Endodermal cell (in vitro differentiated cells): ENCODE measurements around the gene CCNDBP1. TPM values are rescaled to one million over a fixed set of nuclear protein-coding genes. Genes with fewer than 3 reads are reported as not detected.
"Not testable (repeated sequence)": the region's sequence is repeated elsewhere in the genome, so short reads cannot be mapped to it uniquely, and the experiment has no call there.

Source experiments
- DNase-seq: peaks from one replicate; pipeline ENCODE4 v3.0.0-alpha.2; 2017
- H3K27ac ChIP-seq: 2 replicates; pipeline ENCODE4 v1.5.1; 2013; ENCODE audit warnings: mild to moderate bottlenecking, low read depth, low read length, moderate library complexity
- H3K27me3 ChIP-seq: 2 replicates; pipeline ENCODE4 v1.6.1; 2013; ENCODE audit warnings: mild to moderate bottlenecking, low read length, moderate library complexity; ENCODE audit not compliant: insufficient read depth, control insufficient read depth, poor library complexity, severe bottlenecking
- H3K36me3 ChIP-seq: 2 replicates; pipeline ENCODE4 v1.7.0; 2013; ENCODE audit warnings: mild to moderate bottlenecking, low read length, moderate library complexity; ENCODE audit not compliant: control insufficient read depth, insufficient read depth
- H3K4me1 ChIP-seq: one replicate; pipeline ENCODE4 v1.7.0; 2013; ENCODE audit warnings: low read length; ENCODE audit not compliant: control insufficient read depth, insufficient read depth
- H3K4me3 ChIP-seq: 2 replicates; pipeline ENCODE4 v1.5.1; 2013; ENCODE audit warnings: mild to moderate bottlenecking, low read length, moderate library complexity
- H3K9ac ChIP-seq: 2 replicates; pipeline ENCODE4 v1.6.1; 2013; ENCODE audit warnings: mild to moderate bottlenecking, low read length, moderate library complexity; ENCODE audit not compliant: poor library complexity, severe bottlenecking; ENCODE audit errors: extremely low read depth
- H3K9me3 ChIP-seq: 2 replicates; pipeline ENCODE4 v1.6.1; 2013; ENCODE audit warnings: mild to moderate bottlenecking, low read length, moderate library complexity; ENCODE audit not compliant: control insufficient read depth
- H3K27ac Mint-ChIP-seq: 2 replicates; pipeline ENCODE4 v1.8.0; 2020; ENCODE audit warnings: mixed read lengths
- H3K27me3 Mint-ChIP-seq: 2 replicates; pipeline ENCODE4 v1.8.0; 2021; ENCODE audit warnings: mild to moderate bottlenecking, mixed read lengths; ENCODE audit not compliant: insufficient read depth
- H3K36me3 Mint-ChIP-seq: 2 replicates; pipeline ENCODE4 v1.8.0; 2020; ENCODE audit warnings: low read depth, mixed read lengths
- H3K4me1 Mint-ChIP-seq: 2 replicates; pipeline ENCODE4 v1.8.0; 2020; ENCODE audit warnings: mixed read lengths
- H3K4me3 Mint-ChIP-seq: 2 replicates; pipeline ENCODE4 v1.8.0; 2020; ENCODE audit warnings: mild to moderate bottlenecking, moderate library complexity, mixed read lengths
- H3K9me3 Mint-ChIP-seq: 2 replicates; pipeline ENCODE4 v1.8.0; 2020; ENCODE audit warnings: mild to moderate bottlenecking, mixed read lengths
- CTCF ChIP-seq: fragments of 200-600 bp; sonication (generic); conservative IDR thresholded peaks from 2 replicates; pipeline ENCODE4 v1.5.0; 2021; ENCODE audit warnings: antibody characterized with exemption, mild to moderate bottlenecking
- WGBS, 2 experiments: methylation state at CpG; one replicate each; pipeline versions ENCODE4 v1.1.5 to v1.1.7; 2013; ENCODE audit warnings: missing lambda C conversion rate in 2 of 2, mixed read lengths in 1 of 2; ENCODE audit not compliant: insufficient coverage in 1 of 2, insufficient read length in 1 of 2; 5-methylcytosine and 5-hydroxymethylcytosine counted together
- total RNA-seq, 2 donors: library from RNA; stranded (reverse); fragmentation: NEBNext Ultra II Directional in 1 of 2; extraction: Animal tissue kit (Norgen Biotek cat#: 25700) in 1 of 2; gene quantifications; 2 replicates in 1 of 2; 3 replicates in 1 of 2; pipeline ENCODE4 v1.2.1, GENCODE V29; 2021

The CCNDBP1 gene
- total RNA-seq, 2 donors from 2014 or later: 25.7 to 43.5 TPM

GRCh38 chr15:43220991-43221403 is 35.8 kb downstream of the CCNDBP1 start, which contains the start of gene EPB42:
Gene EPB42, minus strand, starts transcription at chr15:43221018. Its CDS starts 193 bp downstream, at chr15:43220825.
- H3K9me3 ChIP-seq: no peaks in the 10 kb centered on the region
- no peak within 1 kb of the TSS for H3K27ac ChIP-seq
- no peaks in the 10 kb centered on the region for H3K36me3 Mint-ChIP-seq
- no peaks in the 10 kb centered on the region for H3K36me3 ChIP-seq
- no peaks in the 10 kb centered on the region for H3K9me3 Mint-ChIP-seq
- peaks cover 5% of the 10 kb centered on the region for H3K4me1 Mint-ChIP-seq
- 84 to 86% methylated on average over 3 of the region's 3 CpGs for WGBS, 2 experiments
- DNase-seq: no peak
- TF ChIP-seq CTCF: no peak
- peaks cover 3% of the 10 kb centered on the region for H3K27me3 Mint-ChIP-seq
- no peaks in the 10 kb centered on the region for H3K27me3 ChIP-seq
- H3K9ac ChIP-seq: no peak within 1 kb of the TSS
- no peak within 1 kb of the TSS for H3K4me3 Mint-ChIP-seq
- H3K4me1 ChIP-seq: no peaks in the 10 kb centered on the region
- H3K27ac Mint-ChIP-seq: no peak within 1 kb of the TSS
- H3K4me3 ChIP-seq: no peak within 1 kb of the TSS

- Mint-ChIP-seq H3K27me3 (peaks cover 3% of the 10 kb centered on the region), H3K4me3 (no peak overlapping the region), H3K9me3 (no peaks in the 10 kb centered on the region), H3K36me3 (no peaks in the 10 kb centered on the region), H3K4me1 (peaks cover 5% of the 10 kb centered on the region), H3K27ac (no peak overlapping the region)
- no peak for TF ChIP-seq CTCF
- H3K9ac ChIP-seq: no peak overlapping the region
- no peaks in the 10 kb centered on the region for H3K36me3 ChIP-seq
- H3K9me3 ChIP-seq: no peaks in the 10 kb centered on the region
- H3K4me1 ChIP-seq: no peaks in the 10 kb centered on the region
- 100% methylated on average over 1 of the region's 1 CpG; no CpG with 5 or more reads in 1 of the 2 experiments for WGBS, 2 experiments
- H3K27ac ChIP-seq: no peak overlapping the region
- no peak overlapping the region for H3K4me3 ChIP-seq
- DNase-seq: no peak
- no peaks in the 10 kb centered on the region for H3K27me3 ChIP-seq
These were observed 36.2 kb downstream of the CCNDBP1 start for GRCh38 chr15:43221422-43221821.

- H3K4me3 Mint-ChIP-seq: no peak overlapping the region
- Histone ChIP-seq H3K36me3 (no peaks in the 10 kb centered on the region), H3K4me3 (no peak overlapping the region), H3K9ac (no peak overlapping the region), H3K27ac (no peak overlapping the region), H3K9me3 (no peaks in the 10 kb centered on the region), H3K4me1 (no peaks in the 10 kb centered on the region), H3K27me3 (no peaks in the 10 kb centered on the region)
- TF ChIP-seq CTCF: peak; percentile 86
- 49 to 57% methylated on average over 15 to 16 of the region's 16 CpGs for WGBS, 2 experiments
- DNase-seq: peak; percentile 76
- peaks cover 14% of the 10 kb centered on the region for H3K27me3 Mint-ChIP-seq
- peaks cover 4% of the 10 kb centered on the region for H3K9me3 Mint-ChIP-seq
- no peak overlapping the region for H3K27ac Mint-ChIP-seq
- H3K36me3 Mint-ChIP-seq: no peaks in the 10 kb centered on the region
- H3K4me1 Mint-ChIP-seq: no peaks in the 10 kb centered on the region
These were observed 40.2 kb downstream of the CCNDBP1 start for GRCh38 chr15:43225201-43225949.

- DNase-seq, H3K9ac ChIP-seq, H3K36me3 ChIP-seq, H3K4me1 Mint-ChIP-seq, H3K36me3 Mint-ChIP-seq, H3K9me3 Mint-ChIP-seq, H3K27ac ChIP-seq, H3K4me1 ChIP-seq, H3K4me3 Mint-ChIP-seq, H3K4me3 ChIP-seq, H3K9me3 ChIP-seq, H3K27ac Mint-ChIP-seq, H3K27me3 ChIP-seq: not testable (repeated sequence)
- 94 to 99% methylated on average over 12 of the region's 12 CpGs for WGBS, 2 experiments
- H3K27me3 Mint-ChIP-seq: peaks cover 15% of the 10 kb centered on the region
These were observed 40.7 kb downstream of the CCNDBP1 start for GRCh38 chr15:43225950-43226255.
